ENCODE results near the gene MB. TPM values are rescaled to one million over a fixed set of nuclear protein-coding genes. Genes with fewer than 3 reads are reported as not detected.

Gene MB
- total RNA-seq, 6 experiments from 2014 or later = 0.61 to 10.2 (median 1.3) TPM

GRCh38 chr22:35622191-35622913, 5.2 kb upstream of the MB start:
- peak in 2 of 4 donors; percentile 16 to 33 for ATAC-seq
- DNase-seq = peak in 2 of 3 donors; percentile 52 to 64
- Histone ChIP-seq H3K4me3 (no peak overlapping the region), H3K9me3 (no peaks in the 10 kb centered on the region), H3K27me3 (no peaks in the 10 kb centered on the region), H3K36me3 (no peaks in the 10 kb centered on the region), H3K27ac (no peak overlapping the region), H3K4me1 (peaks cover 0 to 14% (median 0%) of the 10 kb centered on the region in 4 donors)
- TF ChIP-seq CTCF (IDR thresholded peaks at IDR 0.05) (no peak), POLR2A (IDR thresholded peaks at IDR 0.05) (no peak)
- 52% methylated on average over 3 of the region's 9 CpGs for WGBS (ENCODE audit: insufficient coverage, low coverage, low lambda C conversion rate, missing lambda C conversion rate)
- intact Hi-C loops (cut with DNase I) = no loop called here

GRCh38 chr22:35621451-35621850, 4.3 kb upstream of the MB start:
- TF ChIP-seq CTCF (IDR thresholded peaks at IDR 0.05) (no peak), POLR2A (IDR thresholded peaks at IDR 0.05) (no peak)
- Histone ChIP-seq H3K4me3 (no peak overlapping the region), H3K27ac (no peak overlapping the region), H3K4me1 (peaks cover 0 to 14% (median 0%) of the 10 kb centered on the region in 4 donors), H3K36me3 (no peaks in the 10 kb centered on the region), H3K27me3 (no peaks in the 10 kb centered on the region), H3K9me3 (no peaks in the 10 kb centered on the region)
- ATAC-seq (no peak), DNase-seq (no peak)
- WGBS (ENCODE audit: insufficient coverage, low coverage, low lambda C conversion rate, missing lambda C conversion rate) = 89% methylated on average over 6 of the region's 6 CpGs
- intact Hi-C loops (cut with DNase I) = no loop called here

GRCh38 chr22:35620624-35621251, 3.6 kb upstream of the MB start:
- ATAC-seq = no peak
- Histone ChIP-seq H3K36me3 (no peaks in the 10 kb centered on the region), H3K27me3 (no peaks in the 10 kb centered on the region), H3K27ac (no peak overlapping the region), H3K4me1 (peaks cover 0 to 14% (median 0%) of the 10 kb centered on the region in 4 donors), H3K9me3 (no peaks in the 10 kb centered on the region), H3K4me3 (no peak overlapping the region)
- TF ChIP-seq POLR2A (IDR thresholded peaks at IDR 0.05) (no peak), CTCF (IDR thresholded peaks at IDR 0.05) (no peak)
- 100% methylated on average over 1 of the region's 15 CpGs for WGBS (ENCODE audit: insufficient coverage, low coverage, low lambda C conversion rate, missing lambda C conversion rate)
- intact Hi-C loops (cut with DNase I) = no loop called here
- no peak for DNase-seq

GRCh38 chr22:35619336-35620094, 2.4 kb upstream of the MB start:
- Histone ChIP-seq H3K4me3 (no peak overlapping the region), H3K4me1 (peaks cover 0 to 14% (median 0%) of the 10 kb centered on the region in 4 donors), H3K9me3 (no peaks in the 10 kb centered on the region), H3K27me3 (no peaks in the 10 kb centered on the region), H3K36me3 (no peaks in the 10 kb centered on the region), H3K27ac (no peak overlapping the region)
- 80% methylated on average over 7 of the region's 13 CpGs for WGBS (ENCODE audit: insufficient coverage, low coverage, low lambda C conversion rate, missing lambda C conversion rate)
- intact Hi-C loops (cut with DNase I) = no loop called here
- DNase-seq (no peak), ATAC-seq (no peak)
- TF ChIP-seq POLR2A (IDR thresholded peaks at IDR 0.05) = no peak
- TF ChIP-seq CTCF (IDR thresholded peaks at IDR 0.05) = no peak

Measured in right lobe of liver (tissue), 6 donors.